GM19395 (cell line): ENCODE measurements around the gene ARHGEF40.
"Not testable (repeated sequence)": the region's sequence is repeated elsewhere in the genome, so short reads cannot be mapped to it uniquely, and the experiment has no call there.

Experiments
- ATAC-seq: cut with Tn5 transposase; IDR thresholded peaks from one replicate; pipeline ENCODE4 v1.9.1; 2021; ENCODE audit warnings: mild to moderate bottlenecking, moderate library complexity; ENCODE audit not compliant: unreplicated experiment

Gene ARHGEF40

GRCh38 chr14:21039585-21040369, 30.3 kb upstream of the ARHGEF40 start:
- ATAC-seq: no peak

DNA sequence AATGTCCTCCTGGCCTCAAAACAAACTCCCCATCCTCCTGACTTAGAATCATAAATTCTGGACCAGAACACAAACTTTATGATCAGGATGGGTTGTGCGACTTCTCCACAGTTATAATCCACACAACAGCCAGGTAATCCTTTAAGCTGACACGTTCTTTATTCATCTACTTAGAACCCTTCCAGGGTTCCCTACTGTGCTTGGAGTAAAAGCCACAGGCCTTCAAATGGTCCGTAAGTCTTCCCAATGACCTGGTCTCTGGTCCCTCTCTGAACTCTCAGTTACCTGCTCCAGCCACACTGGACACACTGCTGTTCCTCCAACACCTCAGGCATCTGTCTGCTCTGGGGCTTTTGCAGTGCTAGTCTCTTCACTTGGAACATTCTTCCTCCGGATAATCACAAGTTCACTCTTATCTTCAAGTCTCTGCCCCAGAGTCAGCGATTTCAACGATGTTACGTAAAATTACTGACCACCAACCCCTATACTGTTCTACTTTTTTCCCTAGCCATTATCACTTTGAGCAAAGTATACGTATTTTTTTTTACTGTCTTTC, 29.7 kb upstream of the ARHGEF40 start:
- ATAC-seq: no peak

DNA sequence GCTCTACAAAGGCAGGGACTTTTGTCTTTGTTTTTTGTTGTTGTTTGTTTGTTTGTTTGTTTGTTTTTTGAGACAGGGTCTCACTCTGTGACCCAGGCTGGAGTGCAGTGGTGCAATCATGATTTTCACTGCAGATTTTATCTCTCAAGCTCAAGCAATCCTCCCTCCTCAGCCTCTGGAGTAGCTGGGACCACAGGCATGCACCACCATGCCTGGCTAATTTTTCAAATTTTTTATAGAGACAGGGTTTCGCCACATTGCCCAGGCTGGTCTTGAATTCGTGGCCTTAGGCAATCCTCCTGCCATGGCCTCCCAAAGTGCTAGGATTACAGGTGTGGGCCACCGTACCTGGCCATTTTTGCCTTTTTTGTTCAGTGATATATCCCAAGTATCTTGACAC, 29.2 kb upstream of the ARHGEF40 start:
- not testable (repeated sequence) for ATAC-seq

GRCh38 chr14:21041676-21042433, 28.2 kb upstream of the ARHGEF40 start, which contains the start of gene RNASE7:
Gene RNASE7, plus strand, starts transcription at chr14:21042362. Its CDS starts 631 bp downstream, at chr14:21042993.
- no peak for ATAC-seq

GRCh38 chr14:21042918-21043317, 27.2 kb upstream of the ARHGEF40 start:
- no peak for ATAC-seq

DNA sequence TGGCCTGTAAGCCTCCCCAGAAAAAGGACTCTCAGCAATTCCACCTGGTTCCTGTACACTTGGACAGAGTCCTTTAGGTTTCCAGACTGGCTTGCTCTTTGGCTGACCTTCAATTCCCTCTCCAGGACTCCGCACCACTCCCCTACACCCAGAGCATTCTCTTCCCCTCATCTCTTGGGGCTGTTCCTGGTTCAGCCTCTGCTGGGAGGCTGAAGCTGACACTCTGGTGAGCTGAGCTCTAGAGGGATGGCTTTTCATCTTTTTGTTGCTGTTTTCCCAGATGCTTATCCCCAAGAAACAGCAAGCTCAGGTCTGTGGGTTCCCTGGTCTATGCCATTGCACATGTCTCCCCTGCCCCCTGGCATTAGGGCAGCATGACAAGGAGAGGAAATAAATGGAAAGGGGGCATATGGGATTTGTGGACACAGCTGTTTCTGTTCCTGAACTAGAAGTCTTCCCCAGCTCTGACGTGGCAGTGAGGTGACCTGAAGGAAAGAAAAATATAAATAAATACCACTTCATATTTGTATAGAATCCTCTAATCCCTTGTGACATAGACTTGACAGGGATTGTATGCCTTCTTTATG, 26.6 kb upstream of the ARHGEF40 start:
- no peak for ATAC-seq

DNA sequence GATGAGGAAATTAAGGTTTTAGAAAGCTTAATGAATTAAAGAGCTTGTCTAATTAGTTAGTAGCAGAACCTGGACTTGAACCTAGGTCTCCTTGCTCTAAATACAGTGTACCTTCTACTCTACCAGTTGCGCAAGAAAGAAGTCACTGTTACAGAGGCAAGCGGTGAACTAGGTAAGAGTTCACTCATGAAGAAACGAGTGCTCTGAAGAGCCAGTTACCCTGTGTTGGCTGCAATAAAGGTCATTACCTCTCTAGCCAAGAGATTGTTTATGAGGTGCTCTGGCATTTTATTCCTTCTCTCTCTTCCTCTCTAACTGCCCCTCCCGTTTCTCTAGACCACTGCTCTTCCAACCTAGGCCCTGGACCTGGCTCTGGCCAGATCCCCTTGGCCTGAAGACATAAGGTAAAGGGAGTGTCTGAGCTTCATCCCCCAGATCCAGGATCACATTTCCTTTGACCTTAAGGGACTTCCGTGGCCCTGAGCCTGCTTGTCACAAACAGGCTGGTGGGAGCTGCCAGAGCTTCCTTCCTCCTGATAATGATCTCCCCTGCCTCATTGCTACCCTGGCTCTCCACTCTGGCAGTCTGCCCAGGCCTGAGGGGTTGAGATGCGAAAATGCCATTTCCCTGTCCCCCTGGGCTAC, 26.0 kb upstream of the ARHGEF40 start:
- ATAC-seq: no peak

GRCh38 chr14:21047378-21047781, 22.7 kb upstream of the ARHGEF40 start:
- no peak for ATAC-seq

GRCh38 chr14:21048638-21049037, 21.5 kb upstream of the ARHGEF40 start:
- ATAC-seq: no peak

DNA sequence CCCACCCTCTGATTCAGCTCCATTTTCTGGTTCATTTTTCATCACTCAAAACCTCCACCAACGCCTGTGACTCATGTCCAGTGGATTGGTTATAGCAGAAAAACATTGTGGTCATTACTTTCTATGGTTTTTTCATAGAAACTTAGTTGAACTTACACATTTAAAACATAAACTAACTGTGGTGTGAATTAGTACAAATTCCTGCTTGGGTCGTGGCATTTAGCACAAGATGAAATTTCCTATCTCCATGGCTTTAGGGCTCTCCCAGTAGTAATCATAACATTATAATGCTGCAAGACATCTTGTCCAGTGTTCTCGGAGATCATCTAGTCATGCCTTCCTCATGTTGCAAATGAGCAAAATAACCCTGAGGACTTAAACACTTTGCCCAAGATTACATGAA, 20.8 kb upstream of the ARHGEF40 start:
- no peak for ATAC-seq

- no peak for ATAC-seq
Observed at GRCh38 chr14:21050597-21050996, 19.5 kb upstream of the ARHGEF40 start.

DNA sequence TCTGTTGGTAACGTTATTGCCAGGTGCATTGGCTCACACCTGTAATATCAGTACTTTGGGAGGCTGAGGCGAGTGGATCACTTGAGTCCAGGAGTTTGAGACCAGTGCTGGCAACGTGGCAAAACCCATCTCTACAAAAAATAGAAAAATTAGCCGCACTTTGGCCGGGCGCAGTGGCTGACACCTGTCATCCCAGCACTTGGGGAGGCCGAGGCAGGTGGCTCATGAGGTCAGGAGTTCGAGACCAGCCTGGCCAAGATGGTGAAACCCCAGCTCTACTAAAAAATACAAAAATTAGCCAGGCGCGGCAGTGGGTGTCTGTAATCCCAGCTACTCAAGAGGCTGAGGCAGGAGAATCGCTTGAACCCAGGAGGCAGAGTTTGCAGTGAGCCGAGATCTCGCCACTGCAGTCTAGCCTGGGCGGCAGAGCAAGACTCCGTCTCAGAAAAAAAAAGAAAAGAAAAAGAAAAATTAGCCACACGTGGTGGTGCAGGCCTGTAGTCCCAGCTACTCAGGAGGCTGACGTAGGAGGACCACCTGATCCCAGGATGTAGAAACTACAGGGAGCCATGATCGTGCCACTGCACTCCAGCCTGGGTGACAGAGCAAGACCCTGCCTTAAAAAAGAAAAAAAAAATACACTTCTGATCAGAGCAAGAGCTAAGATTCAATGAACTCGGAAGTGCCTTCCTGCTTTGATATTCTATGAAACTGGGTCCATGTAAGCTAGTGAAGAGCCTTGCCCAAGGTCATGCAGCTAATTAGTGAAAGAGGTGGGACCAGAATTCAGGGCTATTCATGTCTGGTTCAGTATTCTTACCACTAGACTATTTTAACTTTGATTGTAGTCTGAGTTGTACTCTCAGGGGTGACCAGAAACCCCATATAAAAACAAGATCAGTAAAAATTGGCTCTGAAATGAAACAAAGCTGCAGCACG, 16.7 kb upstream of the ARHGEF40 start:
- no peak for ATAC-seq

DNA sequence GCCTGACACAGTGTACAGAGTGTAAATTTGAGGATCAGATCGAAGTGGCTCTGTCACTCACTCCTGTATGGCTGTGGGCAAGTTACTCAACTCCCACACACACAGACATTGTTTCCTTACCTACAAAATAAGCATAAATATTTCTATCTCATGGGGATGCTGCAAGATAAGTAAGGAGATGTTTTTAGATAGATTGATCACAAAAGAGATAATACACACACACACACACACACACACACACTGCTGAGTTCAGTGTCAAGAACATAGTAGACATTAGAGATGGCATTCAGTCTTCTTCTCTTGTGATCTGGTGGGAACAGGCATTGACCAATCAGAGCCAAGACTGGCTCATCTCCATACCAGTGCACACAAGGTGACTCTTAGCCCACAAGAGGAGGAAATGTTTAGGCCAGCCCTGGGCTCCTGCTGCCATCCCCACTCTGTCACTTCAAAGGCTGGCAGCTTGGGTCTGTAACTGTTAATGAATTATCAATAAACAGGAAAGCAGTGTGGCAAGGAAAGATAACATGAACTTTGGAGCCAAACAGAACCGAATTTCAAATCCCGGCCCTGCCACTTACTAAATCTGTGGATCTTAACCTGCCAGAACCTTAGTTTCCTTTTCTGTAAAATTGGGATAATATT, 15.9 kb upstream of the ARHGEF40 start:
- no peak for ATAC-seq

GRCh38 chr14:21054768-21055145, 15.3 kb upstream of the ARHGEF40 start:
- no peak for ATAC-seq

GRCh38 chr14:21055432-21056117, 14.5 kb upstream of the ARHGEF40 start:
- ATAC-seq: no peak

DNA sequence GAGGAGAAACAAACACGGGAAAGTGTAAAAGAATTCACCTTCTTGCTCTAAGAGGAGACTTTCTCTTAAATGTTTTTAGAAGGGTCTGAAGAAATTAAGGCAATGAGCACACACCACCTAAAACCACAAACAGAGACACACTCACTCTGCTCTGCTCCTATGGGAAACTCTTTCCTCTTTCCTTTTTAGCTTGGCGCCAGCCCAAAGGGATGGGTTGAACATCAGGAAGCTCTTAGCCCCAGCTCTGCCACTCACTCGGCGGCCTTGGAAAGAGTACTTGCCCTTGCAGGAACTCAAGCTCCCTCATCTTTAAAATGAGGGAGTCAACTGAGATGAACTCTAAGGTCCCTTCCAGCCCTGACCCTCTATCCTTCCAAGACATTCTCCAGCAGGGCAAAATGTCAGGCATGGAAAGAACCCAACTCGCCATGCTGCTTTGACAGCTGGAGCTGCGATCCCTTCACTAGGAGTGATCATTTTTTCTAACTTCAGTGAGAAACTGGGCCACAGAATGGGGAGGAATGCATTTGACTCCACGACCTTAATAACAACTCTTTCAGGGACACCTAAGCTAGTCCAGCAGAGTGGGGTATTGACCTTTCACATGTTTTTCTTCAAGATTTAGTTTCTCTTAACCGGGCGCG, 13.5 kb upstream of the ARHGEF40 start:
- ATAC-seq: no peak

GRCh38 chr14:21057803-21058675, 12.1 kb upstream of the ARHGEF40 start, which contains the start of gene RNASE8:
Gene RNASE8, plus strand, starts transcription at chr14:21057822. Its CDS starts 71 bp downstream, at chr14:21057893.
- no peak for ATAC-seq
